ENCODE measurements around the gene RPL13. TPM values are rescaled to one million over a fixed set of nuclear protein-coding genes. Genes with fewer than 3 reads are reported as not detected.

Gene RPL13
- total and polyA plus RNA-seq, 2 of the 8 experiments (the other 6 are each of a cell fraction or from before 2014, with no cell fraction given): 2,162 to 7,384 TPM

- TF ChIP-seq CTCF (IDR thresholded peaks at IDR 0.05; ENCODE audit: control extremely low read depth in 1 of 3, insufficient read depth in 1 of 3, low read depth in 1 of 3, low read length in 3 of 3): no peak
- TF ChIP-seq USF2 (IDR thresholded peaks at IDR 0.05; ENCODE audit: low read length): no peak
- no peak for TF ChIP-seq TAF7 (optimal IDR thresholded peaks at IDR 0.05; ENCODE audit: borderline replicate concordance, low read depth, low read length)
- TF ChIP-seq SIRT6 (IDR thresholded peaks at IDR 0.05; ENCODE audit: low read length): no peak
Measured at GRCh38 chr16:89602273-89602951, 41.9 kb downstream of the RPL13 start (continued).

Data from H1 (cell line).